Panc1 (cell line): Measurements from ENCODE around the gene CYP2J2. TPM values are rescaled to one million over a fixed set of nuclear protein-coding genes. Genes with fewer than 3 reads are reported as not detected.

Source experiments
- ATAC-seq: fragments of 200-7000 bp; cut with Tn5 transposase; 2 replicates; pipeline ENCODE4 v1.9.1; 2020; ENCODE audit warnings: mild to moderate bottlenecking, moderate library complexity
- BruUV-seq: library from RNA; stranded (reverse); fragments of 400-500 nt; replicated peaks from 2 replicates; lab custom pipeline; 2021; lab: Mats Ljungman, UMichigan
- CTCF ChIA-PET: fragments of 300-600 bp; sonication (Branson Sonifier 250); formaldehyde crosslinking; loops from one replicate; lab custom pipeline; 2022; ENCODE audit warnings: antibody characterized with exemption; lab: Charles Lee
- POLR2A ChIA-PET: fragments of 300-600 bp; sonication (Branson Sonifier 250); formaldehyde crosslinking; loops from one replicate; lab custom pipeline; 2022; ENCODE audit warnings: antibody characterized with exemption; lab: Charles Lee
- DNase-seq: peaks from one replicate; pipeline ENCODE4 v3.0.0-alpha.2; 2010; ENCODE audit warnings: low read depth, low spot score
- H3K27ac ChIP-seq: 2 replicates; pipeline ENCODE4 v1.5.1; 2011; ENCODE audit warnings: mild to moderate bottlenecking, low read length, inconsistent platforms
- H3K27me3 ChIP-seq: fragments of 200-500 bp; sonication (Bioruptor generic); 2 replicates; pipeline ENCODE4 v1.6.0; 2014; ENCODE audit warnings: low read length, inconsistent platforms; ENCODE audit not compliant: control insufficient read depth, insufficient read depth
- H3K36me3 ChIP-seq: fragments of 200-500 bp; sonication (Bioruptor generic); 2 replicates; pipeline ENCODE4 v1.5.1; 2014; ENCODE audit warnings: inconsistent platforms, mild to moderate bottlenecking, low read length, moderate library complexity; ENCODE audit not compliant: control insufficient read depth, insufficient read depth
- H3K4me1 ChIP-seq: 2 replicates; pipeline ENCODE4 v1.5.1; 2011; ENCODE audit warnings: inconsistent platforms, mild to moderate bottlenecking, low read length, moderate library complexity; ENCODE audit not compliant: control insufficient read depth, insufficient read depth
- H3K4me3 ChIP-seq, 2 experiments: 2 replicates each; pipeline ENCODE4 v1.5.1; 2011 to 2012; ENCODE audit warnings: low read depth in 2 of 2, low read length in 2 of 2, mild to moderate bottlenecking in 2 of 2, inconsistent platforms in 1 of 2, moderate library complexity in 1 of 2
- H3K9me3 ChIP-seq: fragments of 200-500 bp; sonication (Bioruptor generic); 2 replicates; pipeline ENCODE4 v1.5.1; 2014; ENCODE audit warnings: low read depth, mild to moderate bottlenecking, inconsistent platforms, low read length, moderate library complexity; ENCODE audit not compliant: control insufficient read depth, insufficient read depth
- CTCF ChIP-seq: fragments of 450-650 bp; IDR thresholded peaks from 2 replicates; pipeline ENCODE4 v1.5.1; 2017; ENCODE audit warnings: mild to moderate bottlenecking
- POLR2AphosphoS5 ChIP-seq: IDR thresholded peaks from 2 replicates; pipeline ENCODE4 v1.6.1; 2012; ENCODE audit warnings: mild to moderate bottlenecking, low read depth, low read length, moderate library complexity
- SIN3A ChIP-seq: IDR thresholded peaks from 2 replicates; pipeline ENCODE4 v1.6.1; 2012; ENCODE audit warnings: low read depth, mild to moderate bottlenecking, low read length, moderate library complexity, borderline replicate concordance; ENCODE audit not compliant: insufficient read depth
- TCF7L2 ChIP-seq: IDR thresholded peaks from 2 replicates; pipeline ENCODE4 v1.6.1; 2011; ENCODE audit warnings: mild to moderate bottlenecking, low read depth, low read length, inconsistent platforms
- in situ Hi-C: cut with HindIII; loops from 2 replicates; pipeline ENCODE4 v1.10.0; 2016; ENCODE audit warnings: low sequenced_read_pairs, low pct_unique_long_range_greater_than_20kb
- intact Hi-C: fragments of 100-400 bp; cut with micrococcal nuclease; formaldehyde crosslinking; loops from one replicate; pipeline ENCODE4 v1.10.0; 2022; ENCODE audit not compliant: unreplicated experiment
- total RNA-seq: library from RNA; stranded (reverse); gene quantifications from one replicate; pipeline ENCODE4 v1.2.1, GENCODE V29; 2021; ENCODE audit not compliant: unreplicated experiment
- TF ChIP-seq, protein P1 (sequence below), 2 experiments: IDR thresholded peaks; 2 replicates each; pipeline ENCODE4 v1.6.1; 2011 to 2012; ENCODE audit warnings: low read depth in 2 of 2, control low read depth in 1 of 2, low read length in 1 of 2, mild to moderate bottlenecking in 1 of 2, moderate library complexity in 1 of 2; ENCODE audit not compliant: insufficient read depth in 1 of 2

The CYP2J2 gene
- total RNA-seq, 1 experiment from 2014 or later, result not detected

- TF ChIP-seq CTCF (no peak), SIN3A (no peak), TCF7L2 (no peak)
- in situ Hi-C loops, result no loop called here
- ATAC-seq (no peak), DNase-seq (no peak)
- no TSS peak for BruUV-seq
- H3K4me1 ChIP-seq, result no peaks in the 10 kb centered on the region
- no peak overlapping the region for H3K4me3 ChIP-seq
- H3K9me3 ChIP-seq, result no peaks in the 10 kb centered on the region
- H3K27ac ChIP-seq, result no peak overlapping the region
- H3K36me3 ChIP-seq, result no peaks in the 10 kb centered on the region
- intact Hi-C loops, result no loop called here
- H3K27me3 ChIP-seq, result no peaks in the 10 kb centered on the region; the same call in 1 of the 2 replicates
- ChIA-PET CTCF (no interaction called here), POLR2A (no interaction called here)
These were observed 8.8 kb downstream of the CYP2J2 start for GRCh38 chr1:59917785-59918180.

DNA sequence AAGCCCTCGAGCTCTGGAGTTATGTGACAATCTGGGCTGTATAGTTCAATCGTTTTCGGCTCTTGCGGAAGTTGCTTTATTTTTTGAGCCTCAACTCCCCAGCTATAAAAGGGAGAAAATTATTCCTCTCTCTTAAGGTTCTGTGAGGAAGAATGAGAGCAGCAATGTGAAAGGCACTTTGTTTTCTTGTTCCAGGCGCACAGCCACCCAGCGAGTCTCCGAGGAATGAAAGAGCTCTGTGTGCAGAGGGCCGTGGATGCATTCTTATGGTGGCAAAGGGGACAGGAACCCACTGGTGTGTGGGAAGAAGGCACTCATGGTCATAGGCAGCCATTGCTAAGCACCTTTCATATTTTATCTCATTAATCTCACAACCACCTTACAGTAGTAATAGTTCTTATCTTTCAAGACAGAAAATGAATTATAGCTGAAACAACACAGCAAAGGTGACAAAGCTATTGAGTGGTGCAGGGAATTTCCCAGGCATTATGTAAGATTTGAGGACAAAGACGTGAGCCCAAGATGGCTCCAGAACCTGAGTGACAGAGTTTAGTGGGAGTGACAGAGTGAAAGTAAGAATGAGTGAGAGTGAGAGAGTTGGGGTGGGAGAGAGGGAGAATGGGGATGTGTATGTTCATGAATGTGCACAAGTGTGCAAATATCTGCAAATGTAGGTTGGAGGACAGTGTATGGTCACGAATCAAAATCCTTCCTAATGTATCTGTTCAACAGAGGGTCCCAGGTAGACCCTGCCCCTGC is 9.4 kb downstream of the CYP2J2 start:
- DNase-seq (no peak), ATAC-seq (no peak)
- BruUV-seq, result no TSS peak
- POLR2A ChIA-PET, result no interaction called here
- in situ Hi-C loops, result no loop called here
- CTCF ChIA-PET, result no interaction called here
- TF ChIP-seq, protein P1, sequence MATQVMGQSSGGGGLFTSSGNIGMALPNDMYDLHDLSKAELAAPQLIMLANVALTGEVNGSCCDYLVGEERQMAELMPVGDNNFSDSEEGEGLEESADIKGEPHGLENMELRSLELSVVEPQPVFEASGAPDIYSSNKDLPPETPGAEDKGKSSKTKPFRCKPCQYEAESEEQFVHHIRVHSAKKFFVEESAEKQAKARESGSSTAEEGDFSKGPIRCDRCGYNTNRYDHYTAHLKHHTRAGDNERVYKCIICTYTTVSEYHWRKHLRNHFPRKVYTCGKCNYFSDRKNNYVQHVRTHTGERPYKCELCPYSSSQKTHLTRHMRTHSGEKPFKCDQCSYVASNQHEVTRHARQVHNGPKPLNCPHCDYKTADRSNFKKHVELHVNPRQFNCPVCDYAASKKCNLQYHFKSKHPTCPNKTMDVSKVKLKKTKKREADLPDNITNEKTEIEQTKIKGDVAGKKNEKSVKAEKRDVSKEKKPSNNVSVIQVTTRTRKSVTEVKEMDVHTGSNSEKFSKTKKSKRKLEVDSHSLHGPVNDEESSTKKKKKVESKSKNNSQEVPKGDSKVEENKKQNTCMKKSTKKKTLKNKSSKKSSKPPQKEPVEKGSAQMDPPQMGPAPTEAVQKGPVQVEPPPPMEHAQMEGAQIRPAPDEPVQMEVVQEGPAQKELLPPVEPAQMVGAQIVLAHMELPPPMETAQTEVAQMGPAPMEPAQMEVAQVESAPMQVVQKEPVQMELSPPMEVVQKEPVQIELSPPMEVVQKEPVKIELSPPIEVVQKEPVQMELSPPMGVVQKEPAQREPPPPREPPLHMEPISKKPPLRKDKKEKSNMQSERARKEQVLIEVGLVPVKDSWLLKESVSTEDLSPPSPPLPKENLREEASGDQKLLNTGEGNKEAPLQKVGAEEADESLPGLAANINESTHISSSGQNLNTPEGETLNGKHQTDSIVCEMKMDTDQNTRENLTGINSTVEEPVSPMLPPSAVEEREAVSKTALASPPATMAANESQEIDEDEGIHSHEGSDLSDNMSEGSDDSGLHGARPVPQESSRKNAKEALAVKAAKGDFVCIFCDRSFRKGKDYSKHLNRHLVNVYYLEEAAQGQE (IDR thresholded peaks at IDR 0.05; ENCODE audit: insufficient read depth in 1 of 2, low read depth in 2 of 2, low read length in 1 of 2), result no peak
- TF ChIP-seq TCF7L2 (no peak), POLR2AphosphoS5 (no peak), CTCF (no peak), SIN3A (no peak)
- no peak overlapping the region for H3K4me3 ChIP-seq
- H3K27ac ChIP-seq, result no peak overlapping the region
- no peaks in the 10 kb centered on the region for H3K9me3 ChIP-seq
- H3K4me1 ChIP-seq, result no peaks in the 10 kb centered on the region
- H3K27me3 ChIP-seq, result no peaks in the 10 kb centered on the region; the same call in 1 of the 2 replicates
- intact Hi-C loops, result no loop called here
- H3K36me3 ChIP-seq, result no peaks in the 10 kb centered on the region
